ENCODE data around the gene CTDSP1. TPM values are rescaled to one million over a fixed set of nuclear protein-coding genes. Genes with fewer than 3 reads are reported as not detected.
A peak's percentile ranks its signal among the peaks of the same experiment; 100 is the strongest.

Gene CTDSP1
- polyA plus RNA-seq, 3 donors: 46.4 to 258 (median 49.9) TPM

DNA sequence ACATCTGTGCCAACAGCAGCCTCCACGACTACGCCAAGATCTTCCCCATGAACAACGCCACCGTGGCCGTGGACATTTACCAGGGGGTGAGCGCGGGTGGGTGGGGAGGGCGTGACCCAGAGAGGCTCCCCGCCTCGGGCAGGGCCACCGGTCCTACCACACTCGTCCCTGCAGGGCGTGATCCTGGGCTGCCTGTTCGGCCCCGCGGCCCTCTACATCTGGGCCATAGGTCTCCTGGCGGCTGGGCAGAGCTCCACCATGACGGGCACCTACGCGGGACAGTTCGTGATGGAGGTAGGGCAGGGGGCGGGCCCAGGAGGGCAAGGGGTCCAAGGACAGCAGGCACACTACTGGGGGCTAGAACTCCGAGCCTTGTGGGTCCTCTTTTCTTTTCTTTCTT, 8.5 kb upstream of the CTDSP1 start:
- Histone ChIP-seq H3K4me1 (ENCODE audit: control insufficient read depth in 1 of 2, insufficient read depth in 2 of 2, low read length in 2 of 2) (peaks cover 79 to 96% of the 10 kb centered on the region in 2 donors), H3K4me2 (replicated peaks; ENCODE audit: extremely low read depth, low read length, poor library complexity, severe bottlenecking) (no peak overlapping the region), H3K27me3 (ENCODE audit: control insufficient read depth in 2 of 2, insufficient read depth in 2 of 2, low read length in 2 of 2) (no peaks in the 10 kb centered on the region), H2AFZ (ENCODE audit: insufficient read depth, low read depth, low read length, poor library complexity, severe bottlenecking) (no peak overlapping the region), H3K9me3 (replicated peaks in 1 of 2; ENCODE audit: control insufficient read depth in 1 of 2, insufficient read depth in 1 of 2, low read length in 2 of 2) (no peaks in the 10 kb centered on the region), H3K9ac (ENCODE audit: insufficient read depth, low read length, poor library complexity, severe bottlenecking) (no peak overlapping the region), H3K79me2 (ENCODE audit: insufficient read depth, low read length) (peaks cover 45% of the 10 kb centered on the region), H4K20me1 (ENCODE audit: insufficient read depth, low read length) (peaks cover 94% of the 10 kb centered on the region), H3K4me3 (replicated peaks in 1 of 3; ENCODE audit: low read depth in 2 of 3, low read length in 3 of 3) (no peak overlapping the region), H3K27ac (ENCODE audit: low read depth in 1 of 2, low read length in 2 of 2) (no peak overlapping the region), H3K36me3 (replicated peaks in 1 of 2; ENCODE audit: control insufficient read depth in 1 of 2, insufficient read depth in 2 of 2, low read length in 2 of 2) (peaks cover 87 to 90% of the 10 kb centered on the region in 2 donors)
- Mint-ChIP-seq H3K36me3 (peaks cover 82 to 92% of the 10 kb centered on the region in 2 donors), H3K4me1 (peaks cover 83% of the 10 kb centered on the region), H3K4me3 (no peak overlapping the region), H3K27me3 (ENCODE audit: low read depth in 3 of 3) (peaks cover 0 to 5% (median 0%) of the 10 kb centered on the region in 3 donors), H3K27ac (peak overlapping the region in 4 of 7 donors; percentile 33 to 90 (median 62)), H3K9me3 (peaks cover 0 to 2% (median 0%) of the 10 kb centered on the region in 7 donors)
- TF ChIP-seq, protein P1, sequence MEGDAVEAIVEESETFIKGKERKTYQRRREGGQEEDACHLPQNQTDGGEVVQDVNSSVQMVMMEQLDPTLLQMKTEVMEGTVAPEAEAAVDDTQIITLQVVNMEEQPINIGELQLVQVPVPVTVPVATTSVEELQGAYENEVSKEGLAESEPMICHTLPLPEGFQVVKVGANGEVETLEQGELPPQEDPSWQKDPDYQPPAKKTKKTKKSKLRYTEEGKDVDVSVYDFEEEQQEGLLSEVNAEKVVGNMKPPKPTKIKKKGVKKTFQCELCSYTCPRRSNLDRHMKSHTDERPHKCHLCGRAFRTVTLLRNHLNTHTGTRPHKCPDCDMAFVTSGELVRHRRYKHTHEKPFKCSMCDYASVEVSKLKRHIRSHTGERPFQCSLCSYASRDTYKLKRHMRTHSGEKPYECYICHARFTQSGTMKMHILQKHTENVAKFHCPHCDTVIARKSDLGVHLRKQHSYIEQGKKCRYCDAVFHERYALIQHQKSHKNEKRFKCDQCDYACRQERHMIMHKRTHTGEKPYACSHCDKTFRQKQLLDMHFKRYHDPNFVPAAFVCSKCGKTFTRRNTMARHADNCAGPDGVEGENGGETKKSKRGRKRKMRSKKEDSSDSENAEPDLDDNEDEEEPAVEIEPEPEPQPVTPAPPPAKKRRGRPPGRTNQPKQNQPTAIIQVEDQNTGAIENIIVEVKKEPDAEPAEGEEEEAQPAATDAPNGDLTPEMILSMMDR (IDR thresholded peaks at IDR 0.05): no peak
- DNase-seq: no peak
- WGBS (ENCODE audit: insufficient coverage): 98% methylated on average over 19 of the region's 23 CpGs
- intact Hi-C loops (cut with micrococcal nuclease): loop anchor here in 1 of 2 donors (10.0 kb wide), 1 partner anchor 174 kb away; the partner anchor contains the start of genes CNOT9 and USP37

DNA sequence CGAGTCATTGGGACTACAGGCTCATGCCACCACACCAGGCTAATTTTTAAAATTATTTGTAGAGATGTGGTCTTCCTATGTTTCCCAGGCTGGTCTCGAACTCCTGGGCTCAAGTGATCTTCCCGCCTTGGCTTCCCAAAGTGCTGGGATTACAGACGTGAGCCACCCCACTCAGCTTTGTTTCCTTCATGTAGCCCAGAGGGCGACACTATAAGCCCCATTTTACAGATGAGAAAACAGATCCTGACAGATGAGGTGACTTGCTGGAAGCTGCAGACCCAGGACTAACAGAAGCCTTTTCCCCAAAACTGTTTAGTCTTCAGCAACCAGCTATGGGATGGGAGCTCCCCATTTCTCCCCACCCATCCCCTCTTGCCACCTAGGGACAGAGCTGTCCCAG, 7.2 kb upstream of the CTDSP1 start:
- TF ChIP-seq, protein P1 (IDR thresholded peaks at IDR 0.05): no peak
- H3K4me2 ChIP-seq (replicated peaks; ENCODE audit: extremely low read depth, low read length, poor library complexity, severe bottlenecking): peak overlapping the region; percentile 45
- H2AFZ ChIP-seq (ENCODE audit: insufficient read depth, low read depth, low read length, poor library complexity, severe bottlenecking): no peak overlapping the region
- Mint-ChIP-seq H3K27me3 (ENCODE audit: low read depth in 3 of 3) (peaks cover 0 to 5% (median 0%) of the 10 kb centered on the region in 3 donors), H3K4me1 (peaks cover 78% of the 10 kb centered on the region), H3K9me3 (peaks cover 0 to 2% (median 0%) of the 10 kb centered on the region in 7 donors), H3K27ac (peak overlapping the region; percentile 46 to 97 (median 81)), H3K4me3 (no peak overlapping the region), H3K36me3 (peaks cover 70 to 79% of the 10 kb centered on the region in 2 donors)
- peak overlapping the region in 1 of 2 donors; percentile 65 for H3K27ac ChIP-seq (ENCODE audit: low read depth in 1 of 2, low read length in 2 of 2)
- no peaks in the 10 kb centered on the region for H3K9me3 ChIP-seq (replicated peaks in 1 of 2; ENCODE audit: control insufficient read depth in 1 of 2, insufficient read depth in 1 of 2, low read length in 2 of 2)
- no peak for DNase-seq
- H4K20me1 ChIP-seq (ENCODE audit: insufficient read depth, low read length): peaks cover 82% of the 10 kb centered on the region
- peaks cover 78 to 96% of the 10 kb centered on the region in 2 donors for H3K4me1 ChIP-seq (ENCODE audit: control insufficient read depth in 1 of 2, insufficient read depth in 2 of 2, low read length in 2 of 2)
- 100% methylated on average over 3 of the region's 5 CpGs for WGBS (ENCODE audit: insufficient coverage)
- peaks cover 75 to 77% of the 10 kb centered on the region in 2 donors for H3K36me3 ChIP-seq (replicated peaks in 1 of 2; ENCODE audit: control insufficient read depth in 1 of 2, insufficient read depth in 2 of 2, low read length in 2 of 2)
- peak overlapping the region in 1 of 3 experiments; percentile 42 for H3K4me3 ChIP-seq (replicated peaks in 1 of 3; ENCODE audit: low read depth in 2 of 3, low read length in 3 of 3)
- no peaks in the 10 kb centered on the region for H3K27me3 ChIP-seq (ENCODE audit: control insufficient read depth in 2 of 2, insufficient read depth in 2 of 2, low read length in 2 of 2)
- H3K79me2 ChIP-seq (ENCODE audit: insufficient read depth, low read length): peaks cover 45% of the 10 kb centered on the region
- intact Hi-C loops (cut with micrococcal nuclease): loop anchor here in 1 of 2 donors (10.0 kb wide), 1 partner anchor 172 kb away; the partner anchor contains the start of genes CNOT9 and USP37
- no peak overlapping the region for H3K9ac ChIP-seq (ENCODE audit: insufficient read depth, low read length, poor library complexity, severe bottlenecking)
